Measurements from ENCODE around the gene PDCD7.

DNA sequence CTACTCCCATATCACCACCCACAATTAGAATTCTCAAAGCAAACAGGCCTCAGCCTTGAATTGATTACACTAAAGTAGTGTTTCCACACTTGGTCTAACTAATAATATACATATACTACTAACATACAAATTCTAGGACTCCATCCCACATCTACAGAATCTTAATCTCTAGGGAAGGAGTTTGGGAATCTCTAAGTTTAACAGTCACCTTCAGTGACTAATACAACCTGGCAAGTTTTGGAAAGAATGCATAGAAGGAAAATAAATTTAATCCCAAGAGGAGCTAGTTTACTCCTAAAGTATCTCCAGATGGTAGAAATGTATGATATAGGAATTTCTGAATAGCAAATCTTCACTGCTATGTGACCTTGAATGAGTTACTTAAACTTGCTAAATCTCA lies 42.4 kb upstream of the PDCD7 start:
- TF ChIP-seq TEAD4 (IDR thresholded peaks at IDR 0.05) (no peak), NFIC (IDR thresholded peaks at IDR 0.05) (no peak), YY1 (IDR thresholded peaks at IDR 0.05; ENCODE audit: low read depth) (no peak), TAF1 (IDR thresholded peaks at IDR 0.05; ENCODE audit: low read depth) (no peak), CEBPB (IDR thresholded peaks at IDR 0.05) (no peak)
- TF ChIP-seq, protein P1, sequence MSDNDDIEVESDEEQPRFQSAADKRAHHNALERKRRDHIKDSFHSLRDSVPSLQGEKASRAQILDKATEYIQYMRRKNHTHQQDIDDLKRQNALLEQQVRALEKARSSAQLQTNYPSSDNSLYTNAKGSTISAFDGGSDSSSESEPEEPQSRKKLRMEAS (IDR thresholded peaks at IDR 0.05), result no peak
- TF ChIP-seq, protein P2, sequence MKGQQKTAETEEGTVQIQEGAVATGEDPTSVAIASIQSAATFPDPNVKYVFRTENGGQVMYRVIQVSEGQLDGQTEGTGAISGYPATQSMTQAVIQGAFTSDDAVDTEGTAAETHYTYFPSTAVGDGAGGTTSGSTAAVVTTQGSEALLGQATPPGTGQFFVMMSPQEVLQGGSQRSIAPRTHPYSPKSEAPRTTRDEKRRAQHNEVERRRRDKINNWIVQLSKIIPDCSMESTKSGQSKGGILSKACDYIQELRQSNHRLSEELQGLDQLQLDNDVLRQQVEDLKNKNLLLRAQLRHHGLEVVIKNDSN (IDR thresholded peaks at IDR 0.05), result no peak
